Neuronal stem cell (in vitro differentiated cells): ENCODE data around the gene KLHDC10.
"Not testable (repeated sequence)": the region's sequence is repeated elsewhere in the genome, so short reads cannot be mapped to it uniquely, and the experiment has no call there.

Experiments
- DNase-seq: peaks from one replicate; pipeline ENCODE4 v3.0.0-alpha.2; 2013; ENCODE audit warnings: low spot score
- H2AFZ ChIP-seq: one replicate; pipeline ENCODE4 v1.6.1; 2013; ENCODE audit warnings: mild to moderate bottlenecking, low read length, inconsistent platforms
- H2AK5ac ChIP-seq: 2 replicates; pipeline ENCODE4 v1.6.1; 2013; ENCODE audit warnings: low read depth, mild to moderate bottlenecking, inconsistent platforms, low read length, moderate library complexity, mixed read lengths
- H2BK120ac ChIP-seq: 2 replicates; pipeline ENCODE4 v1.6.1; 2013; ENCODE audit warnings: low read depth, mild to moderate bottlenecking, inconsistent platforms, low read length, moderate library complexity, mixed read lengths
- H2BK12ac ChIP-seq: one replicate; pipeline ENCODE4 v1.6.1; 2013; ENCODE audit warnings: low read length, inconsistent platforms
- H2BK15ac ChIP-seq: 2 replicates; pipeline ENCODE4 v1.6.1; 2013; ENCODE audit warnings: mild to moderate bottlenecking, low read length, inconsistent platforms, mixed read lengths
- H2BK5ac ChIP-seq: one replicate; pipeline ENCODE4 v1.6.1; 2013; ENCODE audit warnings: inconsistent platforms, mild to moderate bottlenecking, low read length, moderate library complexity
- H3K14ac ChIP-seq: one replicate; pipeline ENCODE4 v1.6.1; 2013; ENCODE audit warnings: low read length, inconsistent platforms
- H3K18ac ChIP-seq: 2 replicates; pipeline ENCODE4 v1.6.1; 2013; ENCODE audit warnings: low read length, inconsistent platforms
- H3K23ac ChIP-seq: 2 replicates; pipeline ENCODE4 v1.6.1; 2013; ENCODE audit warnings: low read depth, mild to moderate bottlenecking, mixed read lengths, low read length, inconsistent platforms; ENCODE audit not compliant: poor library complexity
- H3K27ac ChIP-seq: replicated peaks from 3 replicates; pipeline ENCODE4 v1.5.1; 2013; ENCODE audit warnings: low read length, inconsistent platforms
- H3K27me3 ChIP-seq, 3 experiments: 2 replicates each; pipeline ENCODE4 v1.6.1; 2013; ENCODE audit warnings: low read length in 3 of 3, mild to moderate bottlenecking in 2 of 3, inconsistent platforms in 1 of 3, low read depth in 1 of 3, mixed read lengths in 1 of 3, moderate library complexity in 1 of 3; ENCODE audit not compliant: control insufficient read depth in 3 of 3, insufficient read depth in 3 of 3
- H3K36me3 ChIP-seq, 2 donors: replicated peaks in 1 of 2; 2 replicates each; pipeline ENCODE4 v1.6.1; 2013; ENCODE audit warnings: low read length in 2 of 2; ENCODE audit not compliant: control insufficient read depth in 2 of 2, insufficient read depth in 2 of 2
- H3K4ac ChIP-seq: 2 replicates; pipeline ENCODE4 v1.6.1; 2013; ENCODE audit warnings: inconsistent platforms, mild to moderate bottlenecking, low read length, moderate library complexity
- H3K4me1 ChIP-seq, 2 donors: 1 replicate in 1 of 2; 2 replicates in 1 of 2; pipeline ENCODE4 v1.6.1; 2013; ENCODE audit warnings: low read length in 2 of 2, low read depth in 1 of 2; ENCODE audit not compliant: control insufficient read depth in 2 of 2, insufficient read depth in 1 of 2
- H3K4me2 ChIP-seq: one replicate; pipeline ENCODE4 v1.6.1; 2013; ENCODE audit warnings: mild to moderate bottlenecking, low read length, inconsistent platforms; ENCODE audit not compliant: insufficient read depth, poor library complexity, severe bottlenecking
- H3K4me3 ChIP-seq, 2 donors: 2 replicates each; pipeline ENCODE4 v1.5.1; 2013; ENCODE audit warnings: low read length in 2 of 2, mild to moderate bottlenecking in 2 of 2, inconsistent platforms in 1 of 2, moderate library complexity in 1 of 2
- H3K79me1 ChIP-seq: one replicate; pipeline ENCODE4 v1.6.1; 2013; ENCODE audit warnings: low read depth, mild to moderate bottlenecking, inconsistent platforms, low read length, moderate library complexity
- H3K9ac ChIP-seq: one replicate; pipeline ENCODE4 v1.6.1; 2013; ENCODE audit warnings: mild to moderate bottlenecking, low read depth, low read length, inconsistent platforms; ENCODE audit not compliant: poor library complexity
- H3K9me3 ChIP-seq, 2 donors: replicated peaks in 1 of 2; 2 replicates each; pipeline versions ENCODE3 to v1.6.1; 2013; ENCODE audit warnings: low read length in 2 of 2, mild to moderate bottlenecking in 2 of 2, inconsistent platforms in 1 of 2, low read depth in 1 of 2, mixed read lengths in 1 of 2, moderate library complexity in 1 of 2; ENCODE audit not compliant: control insufficient read depth in 2 of 2, insufficient read depth in 1 of 2
- H4K8ac ChIP-seq: one replicate; pipeline ENCODE4 v1.6.1; 2013; ENCODE audit warnings: low read depth, mild to moderate bottlenecking, inconsistent platforms, low read length, moderate library complexity
- H4K91ac ChIP-seq: one replicate; pipeline ENCODE4 v1.6.1; 2013; ENCODE audit warnings: low read length, low read depth, mild to moderate bottlenecking, inconsistent platforms; ENCODE audit not compliant: poor library complexity
- WGBS, 2 donors: extraction: QIAGEN DNeasy Blood & Tissue Kit; methylation state at CpG; one replicate each; pipeline ENCODE4 v1.1.7; 2013; ENCODE audit warnings: missing lambda C conversion rate in 2 of 2, mixed read lengths in 1 of 2; ENCODE audit not compliant: insufficient read length in 2 of 2, insufficient replicate concordance in 1 of 2; ENCODE audit errors: extremely low coverage in 2 of 2; 5-methylcytosine and 5-hydroxymethylcytosine counted together

The KLHDC10 gene

DNA sequence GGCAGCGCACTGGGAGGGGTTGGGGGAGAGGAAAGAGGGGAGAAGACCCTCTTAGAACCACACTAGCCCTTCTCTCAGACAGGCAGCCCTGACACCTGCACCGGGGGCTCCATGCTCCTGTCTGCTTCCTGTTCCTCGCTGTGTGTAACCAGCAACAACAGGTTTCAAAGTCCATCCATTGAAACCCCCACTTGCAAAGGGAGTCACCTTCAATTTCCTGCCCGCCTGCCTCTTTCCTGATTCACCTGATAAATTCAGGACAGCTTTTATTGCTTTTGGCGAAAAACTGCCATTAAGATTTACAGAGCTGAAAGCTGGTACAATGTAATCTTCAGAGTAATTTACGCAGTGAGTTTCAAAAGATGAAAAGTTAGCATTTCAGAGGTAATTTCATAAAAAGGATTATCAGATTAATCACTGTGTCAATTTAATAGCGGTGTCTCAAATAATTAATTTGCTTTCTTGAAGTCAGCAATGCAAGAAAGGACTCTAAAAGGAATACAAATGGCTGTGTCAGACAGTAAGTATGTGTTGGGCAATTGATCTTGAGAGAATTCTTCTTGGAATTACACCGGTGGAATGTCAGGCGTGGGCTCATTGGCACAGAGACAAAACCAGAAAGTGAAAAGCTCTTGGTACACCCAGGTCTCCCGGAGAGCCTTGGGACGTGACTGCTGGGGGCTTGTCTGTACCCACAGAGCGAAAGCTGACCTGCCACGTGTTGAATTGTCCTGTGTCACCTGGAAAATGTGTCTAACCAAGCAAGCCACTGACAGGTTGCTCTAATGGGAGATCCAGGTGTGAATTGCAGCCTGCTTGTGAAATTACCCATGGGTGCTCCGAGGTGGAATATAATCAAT lies 74.2 kb downstream of the KLHDC10 start:
- peak overlapping the region; percentile 15 for H3K18ac ChIP-seq
- H3K4me1 ChIP-seq: peaks cover 9 to 27% of the 10 kb centered on the region in 2 donors
- H3K27ac ChIP-seq: no peak overlapping the region
- no peak overlapping the region for H3K14ac ChIP-seq
- H3K27me3 ChIP-seq: no peaks in the 10 kb centered on the region
- no peak overlapping the region for H3K4me2 ChIP-seq
- H2BK15ac ChIP-seq: no peak overlapping the region
- no CpG with 5 or more reads among the region's 14 CpGs for WGBS, 2 donors
- no peaks in the 10 kb centered on the region for H3K9me3 ChIP-seq
- no peak overlapping the region for H2BK120ac ChIP-seq
- H2AFZ ChIP-seq: no peak overlapping the region
- H3K36me3 ChIP-seq: peaks cover 0 to 9% of the 10 kb centered on the region in 2 donors
- H3K9ac ChIP-seq: no peak overlapping the region
- H4K8ac ChIP-seq: no peak overlapping the region
- DNase-seq: no peak
- H3K4me3 ChIP-seq: no peak overlapping the region
- H2BK5ac ChIP-seq: no peak overlapping the region
- no peak overlapping the region for H2AK5ac ChIP-seq
- H4K91ac ChIP-seq: no peak overlapping the region
- H3K23ac ChIP-seq: no peak overlapping the region
- H3K4ac ChIP-seq: no peak overlapping the region
- H3K79me1 ChIP-seq: no peaks in the 10 kb centered on the region
- H2BK12ac ChIP-seq: no peak overlapping the region

GRCh38 chr7:130145424-130146100 lies 75.2 kb downstream of the KLHDC10 start:
- Histone ChIP-seq H3K23ac (no peak overlapping the region), H3K4me2 (no peak overlapping the region), H3K4me1 (peaks cover 9 to 19% of the 10 kb centered on the region in 2 donors), H3K27me3 (no peaks in the 10 kb centered on the region), H3K9ac (no peak overlapping the region), H3K79me1 (no peaks in the 10 kb centered on the region), H4K91ac (no peak overlapping the region), H4K8ac (no peak overlapping the region), H3K27ac (no peak overlapping the region), H2AK5ac (no peak overlapping the region), H2AFZ (no peak overlapping the region), H2BK5ac (no peak overlapping the region), H3K18ac (no peak overlapping the region), H3K4ac (no peak overlapping the region), H3K4me3 (no peak overlapping the region), H2BK120ac (no peak overlapping the region), H3K14ac (no peak overlapping the region), H3K36me3 (no peaks in the 10 kb centered on the region), H2BK15ac (no peak overlapping the region), H3K9me3 (no peaks in the 10 kb centered on the region), H2BK12ac (no peak overlapping the region)
- no CpG with 5 or more reads among the region's 14 CpGs for WGBS, 2 donors
- no peak for DNase-seq

- H3K18ac ChIP-seq, H3K9ac ChIP-seq, H2BK120ac ChIP-seq, H3K27ac ChIP-seq, H4K8ac ChIP-seq, H2AK5ac ChIP-seq, H3K79me1 ChIP-seq, H3K14ac ChIP-seq, H2BK12ac ChIP-seq, H4K91ac ChIP-seq, H3K4me3 ChIP-seq, H3K27me3 ChIP-seq, H3K4ac ChIP-seq, H2BK5ac ChIP-seq, H2BK15ac ChIP-seq, DNase-seq, H3K36me3 ChIP-seq, H3K4me2 ChIP-seq, H2AFZ ChIP-seq, H3K9me3 ChIP-seq, H3K23ac ChIP-seq: not testable (repeated sequence)
- H3K4me1 ChIP-seq: peaks cover 7 to 14% of the 10 kb centered on the region in 2 donors
- no CpG with 5 or more reads among the region's 5 CpGs for WGBS, 2 donors
These were observed 75.8 kb downstream of the KLHDC10 start for GRCh38 chr7:130146142-130146541.

DNA sequence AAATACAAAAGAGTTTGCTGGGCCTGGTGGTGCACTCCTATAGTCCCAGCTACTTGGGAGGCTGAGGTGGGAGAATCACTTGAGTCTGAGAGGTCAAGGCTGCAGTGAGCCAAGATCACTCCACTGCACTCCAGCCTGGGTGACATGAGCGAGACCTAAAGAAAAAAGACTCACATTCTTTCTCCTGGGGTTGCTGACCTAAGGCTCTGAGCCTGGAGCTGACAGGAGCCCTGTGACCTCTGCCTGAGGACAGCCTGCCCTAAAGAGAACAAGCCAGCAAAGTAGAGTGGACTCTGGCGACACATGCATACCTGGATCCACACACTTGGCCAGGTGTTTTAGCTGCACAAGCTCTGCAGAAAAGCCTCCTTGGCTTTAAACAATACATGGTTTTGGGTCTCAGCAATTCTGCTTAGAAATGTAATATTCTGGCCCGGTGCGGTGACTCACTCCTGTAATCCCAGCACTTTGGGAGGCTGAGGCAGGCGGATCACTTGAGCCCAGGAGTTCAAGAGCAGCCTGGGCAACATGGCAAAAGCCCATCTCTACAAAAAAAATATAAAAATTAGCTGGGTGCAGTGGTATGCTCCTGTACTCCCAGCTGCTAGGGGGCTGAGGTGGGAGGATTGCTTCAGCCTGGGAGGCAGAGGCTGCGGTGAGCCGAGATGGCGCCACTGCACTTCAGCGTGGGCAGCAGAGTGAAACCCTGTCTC lies 76.5 kb downstream of the KLHDC10 start:
- no peak overlapping the region for H3K4me3 ChIP-seq
- H2BK120ac ChIP-seq: no peak overlapping the region
- no peak for DNase-seq
- peak overlapping the region; percentile 81 for H3K18ac ChIP-seq
- H3K14ac ChIP-seq: no peak overlapping the region
- H2AFZ ChIP-seq: no peak overlapping the region
- H3K4me1 ChIP-seq: peaks cover 0 to 9% of the 10 kb centered on the region in 2 donors
- no peaks in the 10 kb centered on the region for H3K27me3 ChIP-seq
- H3K36me3 ChIP-seq: no peaks in the 10 kb centered on the region
- peaks cover 0 to 3% of the 10 kb centered on the region in 2 donors for H3K9me3 ChIP-seq
- H4K8ac ChIP-seq: no peak overlapping the region
- H2BK5ac ChIP-seq: no peak overlapping the region
- H3K4me2 ChIP-seq: no peak overlapping the region
- H3K27ac ChIP-seq: no peak overlapping the region
- no peak overlapping the region for H2BK12ac ChIP-seq
- H4K91ac ChIP-seq: no peak overlapping the region
- no CpG with 5 or more reads among the region's 9 CpGs for WGBS, 2 donors
- no peak overlapping the region for H3K4ac ChIP-seq
- H2BK15ac ChIP-seq: no peak overlapping the region
- no peak overlapping the region for H3K9ac ChIP-seq
- H3K23ac ChIP-seq: no peak overlapping the region
- no peaks in the 10 kb centered on the region for H3K79me1 ChIP-seq
- H2AK5ac ChIP-seq: no peak overlapping the region
